H4 (cell line): ENCODE data around the gene CCDC88C. TPM values are rescaled to one million over a fixed set of nuclear protein-coding genes. Genes with fewer than 3 reads are reported as not detected.

Experiments
- DNase-seq: peaks from one replicate; pipeline ENCODE4 v3.0.0-alpha.2; 2015; ENCODE audit warnings: low spot score
- total RNA-seq: library from RNA; depleted of rRNA; stranded (reverse); fragments of >200 nt; shearing (Covaris generic); gene quantifications from 2 replicates; pipeline ENCODE4 v1.2.3, GENCODE V29; 2014; rRNA removed

Gene CCDC88C
- total RNA-seq, 1 experiment from 2014 or later = 2.4 TPM

GRCh38 chr14:91223028-91223783 lies 194.4 kb downstream of the CCDC88C start:
- DNase-seq = no peak

Other genes with a start within 250 kb of the CCDC88C start
- 0.04 TPM in 1 of 2 replicates, not detected in the other for gene GPR68, start 173.1 kb downstream of the CCDC88C start, total RNA-seq
- gene PPP4R3A, start 92.5 kb upstream of the CCDC88C start, total RNA-seq = 24.2 and 25.7 TPM in 2 replicates